Measurements from ENCODE around the gene CRIP1. TPM values are rescaled to one million over a fixed set of nuclear protein-coding genes. Genes with fewer than 3 reads are reported as not detected.

The CRIP1 gene
- total and polyA plus RNA-seq, 2 donors (not counting 3 experiments of a cell fraction or from before 2014, with no cell fraction given) = 3.1 to 8.1 TPM

- TF ChIP-seq FOS (IDR thresholded peaks at IDR 0.05; ENCODE audit: borderline replicate concordance, insufficient read depth, low read length) (no peak), GATA2 (IDR thresholded peaks at IDR 0.05; ENCODE audit: insufficient read depth, insufficient read length, low read depth, low read length) (no peak), POLR2AphosphoS5 (IDR thresholded peaks at IDR 0.05; ENCODE audit: insufficient read depth, low read depth, low read length) (no peak), CTCF (IDR thresholded peaks at IDR 0.05; ENCODE audit: extremely low read depth in 1 of 2, insufficient read depth in 1 of 2, low read depth in 1 of 2, low read length in 2 of 2) (no peak), MYC (IDR thresholded peaks at IDR 0.05; ENCODE audit: low read depth, low read length) (no peak), JUN (IDR thresholded peaks at IDR 0.05; ENCODE audit: borderline replicate concordance, insufficient read depth, insufficient read length, low read depth) (no peak), MAX (IDR thresholded peaks at IDR 0.05; ENCODE audit: insufficient read depth, insufficient read length) (no peak), POLR2A (IDR thresholded peaks at IDR 0.05; ENCODE audit: low read depth, low read length) (no peak), EZH2 (IDR thresholded peaks at IDR 0.05; ENCODE audit: borderline replicate concordance, low read depth, low read length, severe bottlenecking) (no peak)
Measured at GRCh38 chr14:105439710-105440553, 46.8 kb upstream of the CRIP1 start.

More at GRCh38 chr14:105439710-105440553, 46.8 kb upstream of the CRIP1 start:
- CTCF ChIA-PET = interaction anchor here (1.2 to 4.7 kb wide), 2 partner anchors 50 to 69 kb away, joined by 5 to 17 read pairs; no protein-coding TSS in a partner anchor
- dilution Hi-C loops (cut with MboI; ENCODE audit: extremely low pct_ligation_motif_present, low sequenced_read_pairs) = no loop called here
- no TSS peak for BruUV-seq (replicated peaks)
- Histone ChIP-seq H3K9ac (replicated peaks; ENCODE audit: extremely low read depth, insufficient read depth, low read length) (no peak overlapping the region), H2AFZ (ENCODE audit: low read depth, low read length) (no peak overlapping the region), H4K20me1 (replicated peaks; ENCODE audit: control insufficient read depth, extremely low read depth, insufficient read depth, low read length) (peaks cover under 1% of the 10 kb centered on the region), H3K9me1 (replicated peaks; ENCODE audit: control insufficient read depth, extremely low read depth, insufficient read depth, low read length) (no peaks in the 10 kb centered on the region), H3K4me1 (ENCODE audit: control insufficient read depth, extremely low read depth, insufficient read depth, low read length) (peaks cover 16% of the 10 kb centered on the region), H3K4me3 (replicated peaks in 1 of 3; ENCODE audit: insufficient read depth in 1 of 3, low read depth in 1 of 3, low read length in 3 of 3) (no peak overlapping the region), H3K79me2 (ENCODE audit: control insufficient read depth, insufficient read depth, low read length) (peaks cover 43% of the 10 kb centered on the region), H3K4me2 (ENCODE audit: insufficient read depth, low read length) (no peak overlapping the region), H3K36me3 (ENCODE audit: control insufficient read depth in 2 of 2, extremely low read depth in 1 of 2, insufficient read depth in 2 of 2, low read length in 2 of 2) (peaks cover 0 to 34% of the 10 kb centered on the region in 2 experiments), H3K27me3 (ENCODE audit: control insufficient read depth in 2 of 2, insufficient read depth in 2 of 2, low read length in 2 of 2) (no peaks in the 10 kb centered on the region), H3K9me3 (replicated peaks; ENCODE audit: control insufficient read depth, insufficient read depth, low read length) (no peaks in the 10 kb centered on the region), H3K27ac (ENCODE audit: insufficient read depth, low read depth, low read length) (no peak overlapping the region)
- POLR2A ChIA-PET = no interaction called here
- no peak for FAIRE-seq
- intact Hi-C loops (cut with micrococcal nuclease) = no loop called here
- DNase-seq (ENCODE audit: low read depth, low spot score) = peak; percentile 19

Measured in endothelial cell of umbilical vein (primary cell).